ENCODE measurements around the gene P4HB. TPM values are rescaled to one million over a fixed set of nuclear protein-coding genes. Genes with fewer than 3 reads are reported as not detected.

The P4HB gene
- total and polyA plus RNA-seq, 2 donors (not counting 1 experiment from before 2014, with no cell fraction given): 37.4 to 191 TPM

DNA sequence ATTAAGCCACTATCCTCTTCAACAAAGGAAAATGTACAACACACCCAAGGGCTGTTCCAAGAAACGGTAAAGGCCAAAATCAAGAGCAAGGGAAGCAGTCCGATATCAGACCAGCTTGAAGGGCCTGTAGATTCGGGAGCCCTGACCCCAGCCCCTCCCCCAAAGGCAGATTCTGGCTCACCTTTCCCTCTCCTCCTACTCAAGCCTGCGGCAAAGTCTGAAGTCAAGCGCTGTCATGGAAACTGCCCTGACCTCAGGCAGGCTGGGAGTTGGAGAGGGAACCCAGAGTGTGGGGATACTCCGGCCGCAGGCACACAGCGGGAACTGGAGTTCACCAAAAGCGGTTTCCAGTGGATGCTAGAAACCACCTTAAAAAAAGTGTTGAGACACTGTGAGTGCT is 29.3 kb upstream of the P4HB start:
- peak overlapping the region in 1 of 2 donors; percentile 11 for H3K27ac ChIP-seq (ENCODE audit: low read length in 2 of 2)
- no peak overlapping the region for H3K4me3 ChIP-seq (ENCODE audit: control extremely low read depth in 1 of 5, extremely low read depth in 1 of 5, insufficient read depth in 1 of 5, low read depth in 2 of 5, low read length in 4 of 5)
- H3K27me3 Mint-ChIP-seq: no peaks in the 10 kb centered on the region
- peaks cover 2 to 49% of the 10 kb centered on the region in 2 experiments for H3K36me3 ChIP-seq (replicated peaks in 1 of 2; ENCODE audit: control extremely low read depth in 1 of 2, control insufficient read depth in 1 of 2, extremely low read depth in 1 of 2, insufficient read depth in 2 of 2, low read length in 1 of 2)
- intact Hi-C loops (cut with micrococcal nuclease): loop anchor here (5.0 kb wide), 1 partner anchor 38 kb away; the partner anchor contains the start of gene MAFG
- peaks cover 50% of the 10 kb centered on the region for H3K79me2 ChIP-seq (ENCODE audit: control insufficient read depth, insufficient read depth, low read length)
- 91% methylated on average over 6 of the region's 9 CpGs for WGBS (ENCODE audit: insufficient coverage)
- ATAC-seq (ENCODE audit: low read depth): no peak
- TF ChIP-seq, protein P1, sequence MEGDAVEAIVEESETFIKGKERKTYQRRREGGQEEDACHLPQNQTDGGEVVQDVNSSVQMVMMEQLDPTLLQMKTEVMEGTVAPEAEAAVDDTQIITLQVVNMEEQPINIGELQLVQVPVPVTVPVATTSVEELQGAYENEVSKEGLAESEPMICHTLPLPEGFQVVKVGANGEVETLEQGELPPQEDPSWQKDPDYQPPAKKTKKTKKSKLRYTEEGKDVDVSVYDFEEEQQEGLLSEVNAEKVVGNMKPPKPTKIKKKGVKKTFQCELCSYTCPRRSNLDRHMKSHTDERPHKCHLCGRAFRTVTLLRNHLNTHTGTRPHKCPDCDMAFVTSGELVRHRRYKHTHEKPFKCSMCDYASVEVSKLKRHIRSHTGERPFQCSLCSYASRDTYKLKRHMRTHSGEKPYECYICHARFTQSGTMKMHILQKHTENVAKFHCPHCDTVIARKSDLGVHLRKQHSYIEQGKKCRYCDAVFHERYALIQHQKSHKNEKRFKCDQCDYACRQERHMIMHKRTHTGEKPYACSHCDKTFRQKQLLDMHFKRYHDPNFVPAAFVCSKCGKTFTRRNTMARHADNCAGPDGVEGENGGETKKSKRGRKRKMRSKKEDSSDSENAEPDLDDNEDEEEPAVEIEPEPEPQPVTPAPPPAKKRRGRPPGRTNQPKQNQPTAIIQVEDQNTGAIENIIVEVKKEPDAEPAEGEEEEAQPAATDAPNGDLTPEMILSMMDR (IDR thresholded peaks at IDR 0.05): no peak
- no peak for TF ChIP-seq EZH2 (IDR thresholded peaks at IDR 0.05; ENCODE audit: borderline replicate concordance, insufficient read depth, low read depth, low read length, poor library complexity, severe bottlenecking)
- CTCF ChIA-PET: no interaction called here
- H3K9me3 ChIP-seq (ENCODE audit: control extremely low read depth in 1 of 3, control insufficient read depth in 2 of 3, insufficient read depth in 1 of 3, low read length in 2 of 3): no peaks in the 10 kb centered on the region
- peak overlapping the region; percentile 73 for H3K27ac Mint-ChIP-seq
- no peak overlapping the region for H2AFZ ChIP-seq (ENCODE audit: insufficient read depth, low read depth, low read length, poor library complexity, severe bottlenecking)
- peaks cover 16% of the 10 kb centered on the region for H4K20me1 ChIP-seq (ENCODE audit: control insufficient read depth, insufficient read depth, low read length, poor library complexity, severe bottlenecking)
- no peak for DNase-seq
- H3K4me1 ChIP-seq (ENCODE audit: control insufficient read depth in 2 of 2, insufficient read depth in 2 of 2, low read length in 2 of 2): peaks cover 10 to 25% of the 10 kb centered on the region in 2 donors
- POLR2A ChIA-PET: interaction anchor here (0.6 kb wide), 1 partner anchor 979 kb away, joined by 4 read pairs; no protein-coding TSS in a partner anchor
- H3K4me2 ChIP-seq (replicated peaks; ENCODE audit: low read depth, low read length, poor library complexity, severe bottlenecking): peak overlapping the region; percentile 93
- H3K4me1 Mint-ChIP-seq: peaks cover 19% of the 10 kb centered on the region
- H3K9me3 Mint-ChIP-seq (ENCODE audit: insufficient read depth): no peaks in the 10 kb centered on the region
- no peak overlapping the region for H3K9ac ChIP-seq (ENCODE audit: low read length)
- no peaks in the 10 kb centered on the region for H3K27me3 ChIP-seq (replicated peaks in 1 of 4; ENCODE audit: control extremely low read depth in 1 of 4, control insufficient read depth in 3 of 4, insufficient read depth in 4 of 4, low read length in 3 of 4)
- H3K4me3 Mint-ChIP-seq: peak overlapping the region; percentile 63

DNA sequence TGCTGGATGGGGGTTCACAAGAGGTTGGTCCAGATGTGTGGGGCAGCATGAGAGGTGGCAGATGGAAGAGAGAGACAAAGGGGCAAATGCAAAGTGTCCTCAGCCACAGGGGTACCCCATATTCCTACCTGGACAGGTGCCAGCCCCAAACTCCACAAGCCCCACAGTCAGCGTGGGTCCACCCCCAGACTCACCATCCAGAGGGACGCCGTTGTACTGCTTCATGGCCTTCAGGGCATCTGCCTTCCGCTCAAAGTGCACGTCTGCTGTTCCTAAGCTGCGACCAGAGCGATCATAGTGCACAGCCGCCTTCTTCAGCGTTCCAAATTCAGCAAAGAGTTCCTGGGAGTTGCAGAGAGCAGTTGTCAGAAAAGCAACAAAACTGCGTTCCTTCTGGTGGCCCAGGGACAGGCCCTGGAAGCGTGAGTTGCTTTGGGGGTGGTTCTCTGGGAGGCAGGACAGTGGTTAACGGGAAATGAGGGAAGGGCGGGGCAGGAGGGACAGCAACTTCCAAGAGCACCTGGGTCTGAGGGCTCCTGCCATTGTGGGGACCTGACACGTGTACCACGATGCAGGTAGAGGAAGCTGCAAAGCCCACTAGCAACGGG is 28.8 kb upstream of the P4HB start:
- H3K27ac Mint-ChIP-seq: peak overlapping the region; percentile 73

More for the DNA sequence above, 28.8 kb upstream of the P4HB start:
- POLR2A ChIA-PET: interaction anchor here (0.6 to 1.4 kb wide), 3 partner anchors 11 to 979 kb away, joined by 3 to 4 read pairs (median 4); no protein-coding TSS in a partner anchor
- H3K4me1 ChIP-seq (ENCODE audit: control insufficient read depth in 2 of 2, insufficient read depth in 2 of 2, low read length in 2 of 2): peaks cover 10 to 25% of the 10 kb centered on the region in 2 donors
- CTCF ChIA-PET: no interaction called here
- intact Hi-C loops (cut with micrococcal nuclease): no loop called here
- H3K9ac ChIP-seq (ENCODE audit: low read length): no peak overlapping the region
- TF ChIP-seq, protein P1 (IDR thresholded peaks at IDR 0.05): no peak
- no peak for TF ChIP-seq EZH2 (IDR thresholded peaks at IDR 0.05; ENCODE audit: borderline replicate concordance, insufficient read depth, low read depth, low read length, poor library complexity, severe bottlenecking)
- no peak overlapping the region for H3K27ac ChIP-seq (ENCODE audit: low read length in 2 of 2)
- H3K9me3 ChIP-seq (ENCODE audit: control extremely low read depth in 1 of 3, control insufficient read depth in 2 of 3, insufficient read depth in 1 of 3, low read length in 2 of 3): no peaks in the 10 kb centered on the region
- no peak overlapping the region for H3K4me3 ChIP-seq (ENCODE audit: control extremely low read depth in 1 of 5, extremely low read depth in 1 of 5, insufficient read depth in 1 of 5, low read depth in 2 of 5, low read length in 4 of 5)
- Mint-ChIP-seq H3K4me3 (peak overlapping the region; percentile 63), H3K9me3 (ENCODE audit: insufficient read depth) (no peaks in the 10 kb centered on the region), H3K4me1 (peaks cover 19% of the 10 kb centered on the region), H3K27me3 (no peaks in the 10 kb centered on the region)
- peaks cover 2 to 51% of the 10 kb centered on the region in 2 experiments for H3K36me3 ChIP-seq (replicated peaks in 1 of 2; ENCODE audit: control extremely low read depth in 1 of 2, control insufficient read depth in 1 of 2, extremely low read depth in 1 of 2, insufficient read depth in 2 of 2, low read length in 1 of 2)
- peaks cover 50% of the 10 kb centered on the region for H3K79me2 ChIP-seq (ENCODE audit: control insufficient read depth, insufficient read depth, low read length)
- ATAC-seq (ENCODE audit: low read depth) (no peak), DNase-seq (no peak)
- WGBS (ENCODE audit: insufficient coverage): 99% methylated on average over 16 of the region's 16 CpGs
- no peak overlapping the region for H3K4me2 ChIP-seq (replicated peaks; ENCODE audit: low read depth, low read length, poor library complexity, severe bottlenecking)
- H3K27me3 ChIP-seq (replicated peaks in 1 of 4; ENCODE audit: control extremely low read depth in 1 of 4, control insufficient read depth in 3 of 4, insufficient read depth in 4 of 4, low read length in 3 of 4): no peaks in the 10 kb centered on the region
- H4K20me1 ChIP-seq (ENCODE audit: control insufficient read depth, insufficient read depth, low read length, poor library complexity, severe bottlenecking): peaks cover 16% of the 10 kb centered on the region
- no peak overlapping the region for H2AFZ ChIP-seq (ENCODE audit: insufficient read depth, low read depth, low read length, poor library complexity, severe bottlenecking)

Data from B cell (primary cell).